ENCODE results near the gene NHSL1.

Gene NHSL1

GRCh38 chr6:138396709-138397108, 102.6 kb downstream of the NHSL1 start:
- Histone ChIP-seq H3K27ac (ENCODE audit: extremely low read depth, low read depth, low read length) (no peak overlapping the region), H3K4me3 (ENCODE audit: low read depth, low read length) (no peak overlapping the region), H3K9me3 (ENCODE audit: control insufficient read depth, insufficient read depth, low read depth, low read length) (no peaks in the 10 kb centered on the region), H3K36me3 (ENCODE audit: control insufficient read depth in 2 of 2, insufficient read depth in 1 of 2, low read length in 2 of 2) (no peaks in the 10 kb centered on the region), H3K4me1 (ENCODE audit: control insufficient read depth, insufficient read depth, low read length) (no peaks in the 10 kb centered on the region)
- no peak for TF ChIP-seq MZF1 (tag by site-specific recombination; IDR thresholded peaks at IDR 0.05; ENCODE audit: borderline replicate concordance)
- no peak for TF ChIP-seq ZNF596 (tag by site-specific recombination; IDR thresholded peaks at IDR 0.05)
- no peak for TF ChIP-seq YY2 (tag by site-specific recombination; IDR thresholded peaks at IDR 0.05)
- no peak for TF ChIP-seq ZNF248 (tag by site-specific recombination; IDR thresholded peaks at IDR 0.05)
- TF ChIP-seq ZNF654 (tag by site-specific recombination; IDR thresholded peaks at IDR 0.05; ENCODE audit: low read depth), result no peak
- TF ChIP-seq ZNF366 (tag by site-specific recombination; conservative IDR thresholded peaks at IDR 0.05), result no peak
- TF ChIP-seq ZNF266 (tag by site-specific recombination; IDR thresholded peaks at IDR 0.05; ENCODE audit: low read depth), result no peak
- no peak for TF ChIP-seq ZNF621 (tag by site-specific recombination; IDR thresholded peaks at IDR 0.05)
- no peak for TF ChIP-seq HIC1 (tag by site-specific recombination; IDR thresholded peaks at IDR 0.05)
- no peak for TF ChIP-seq AEBP2 (tag by site-specific recombination; IDR thresholded peaks at IDR 0.05; ENCODE audit: borderline replicate concordance)
- no peak for TF ChIP-seq ZNF792 (tag by site-specific recombination; IDR thresholded peaks at IDR 0.05)
- no peak for TF ChIP-seq ZBTB26 (tag by site-specific recombination; optimal IDR thresholded peaks at IDR 0.05)
- TF ChIP-seq ZSCAN23 (tag by site-specific recombination; IDR thresholded peaks at IDR 0.05), result no peak
- POLR2A ChIA-PET, result no interaction called here
- CTCF ChIA-PET, result no interaction called here

GRCh38 chr6:138393871-138394783, 105.2 kb downstream of the NHSL1 start:
- Histone ChIP-seq H3K36me3 (ENCODE audit: control insufficient read depth in 2 of 2, insufficient read depth in 1 of 2, low read length in 2 of 2) (no peaks in the 10 kb centered on the region), H3K27ac (ENCODE audit: extremely low read depth, low read depth, low read length) (no peak overlapping the region), H3K9me3 (ENCODE audit: control insufficient read depth, insufficient read depth, low read depth, low read length) (no peaks in the 10 kb centered on the region), H3K4me1 (ENCODE audit: control insufficient read depth, insufficient read depth, low read length) (no peaks in the 10 kb centered on the region), H3K4me3 (ENCODE audit: low read depth, low read length) (no peak overlapping the region)
- POLR2A ChIA-PET, result interaction anchor here (0.6 to 0.7 kb wide), 2 partner anchors 10 to 65 kb away, joined by 5 to 7 read pairs; partner anchors contain the start of gene HEBP2
- CTCF ChIA-PET, result interaction anchor here (0.9 to 2.5 kb wide), 4 partner anchors 10 to 371 kb away, joined by 3 to 12 read pairs (median 6); partner anchors contain the start of gene HEBP2
- TF ChIP-seq ZNF350 (tag by site-specific recombination; IDR thresholded peaks at IDR 0.05) (no peak), ZNF391 (tag by site-specific recombination; IDR thresholded peaks at IDR 0.05; ENCODE audit: borderline replicate concordance, low read depth) (no peak), ZNF513 (tag by site-specific recombination; IDR thresholded peaks at IDR 0.05) (no peak), ZNF146 (tag by site-specific recombination; IDR thresholded peaks at IDR 0.05) (no peak), TSHZ1 (tag by site-specific recombination; IDR thresholded peaks at IDR 0.05; ENCODE audit: borderline replicate concordance) (no peak), ZNF148 (tag by site-specific recombination; IDR thresholded peaks at IDR 0.05; ENCODE audit: borderline replicate concordance) (no peak)
